DLD1 (cell line): ENCODE measurements around the gene NPHP4.
"Not testable (repeated sequence)": the region's sequence is repeated elsewhere in the genome, so short reads cannot be mapped to it uniquely, and the experiment has no call there.

ENCODE experiments used
- in situ Hi-C: cut with HindIII; loops from 2 replicates; pipeline ENCODE4 v1.10.0; 2017; ENCODE audit warnings: low sequenced_read_pairs

NPHP4 gene

GRCh38 chr1:5861871-5862825 is 130.1 kb downstream of the NPHP4 start:
- in situ Hi-C loops, result no loop called here

- in situ Hi-C loops, result no loop called here
Observed at GRCh38 chr1:5860277-5860676, 131.9 kb downstream of the NPHP4 start.

- in situ Hi-C loops, result no loop called here
Observed at GRCh38 chr1:5859766-5860165, 132.5 kb downstream of the NPHP4 start.

GRCh38 chr1:5858844-5859407 is 133.3 kb downstream of the NPHP4 start:
- in situ Hi-C loops, result no loop called here

- in situ Hi-C loops, result no loop called here
Observed at GRCh38 chr1:5858246-5858645, 134.0 kb downstream of the NPHP4 start.

- in situ Hi-C loops, result no loop called here
Observed at GRCh38 chr1:5857508-5858090, 134.6 kb downstream of the NPHP4 start.

- in situ Hi-C loops, result no loop called here
Observed at GRCh38 chr1:5857011-5857410, 135.2 kb downstream of the NPHP4 start.

- in situ Hi-C loops, result no loop called here
Observed at GRCh38 chr1:5856246-5856815, 135.9 kb downstream of the NPHP4 start.

GRCh38 chr1:5855196-5855897 is 136.9 kb downstream of the NPHP4 start:
- in situ Hi-C loops, result no loop called here

- in situ Hi-C loops, result no loop called here
Observed at GRCh38 chr1:5854754-5855153, 137.5 kb downstream of the NPHP4 start.

GRCh38 chr1:5853858-5854257 is 138.4 kb downstream of the NPHP4 start:
- in situ Hi-C loops, result not testable (repeated sequence)

- in situ Hi-C loops, result no loop called here
Observed at GRCh38 chr1:5850503-5850902, 141.7 kb downstream of the NPHP4 start.

- in situ Hi-C loops, result no loop called here
Observed at GRCh38 chr1:5849550-5849949, 142.7 kb downstream of the NPHP4 start.

- in situ Hi-C loops, result no loop called here
Observed at GRCh38 chr1:5847013-5847659, 145.1 kb downstream of the NPHP4 start.

GRCh38 chr1:5845376-5845775 is 146.8 kb downstream of the NPHP4 start:
- in situ Hi-C loops, result no loop called here

GRCh38 chr1:5844442-5844841 is 147.8 kb downstream of the NPHP4 start:
- in situ Hi-C loops, result no loop called here

GRCh38 chr1:5843521-5844096 is 148.6 kb downstream of the NPHP4 start:
- in situ Hi-C loops, result no loop called here

- in situ Hi-C loops, result no loop called here
Observed at GRCh38 chr1:5842679-5843078, 149.5 kb downstream of the NPHP4 start.

GRCh38 chr1:5840551-5841001 is 151.6 kb downstream of the NPHP4 start:
- in situ Hi-C loops, result no loop called here
